NCI-H2227 (cell line): ENCODE results near the gene RAD9A.
A peak's percentile ranks its signal among the peaks of the same experiment; 100 is the strongest.

ENCODE experiments used
- DNase-seq: peaks from one replicate; lab custom pipeline; 2025; ENCODE audit not compliant: unreplicated experiment; lab: John Stamatoyannopoulos, UW

RAD9A gene

GRCh38 chr11:67356864-67357561 lies 34.8 kb upstream of the RAD9A start:
- DNase-seq = peak; percentile 83

GRCh38 chr11:67357831-67358670 lies 33.7 kb upstream of the RAD9A start:
- no peak for DNase-seq

GRCh38 chr11:67364169-67364568 lies 27.6 kb upstream of the RAD9A start:
- no peak for DNase-seq

GRCh38 chr11:67364783-67365722 lies 26.7 kb upstream of the RAD9A start:
- no peak for DNase-seq

GRCh38 chr11:67365736-67366444 lies 25.9 kb upstream of the RAD9A start:
- no peak for DNase-seq

GRCh38 chr11:67366546-67366945 lies 25.2 kb upstream of the RAD9A start:
- no peak for DNase-seq

- DNase-seq = no peak
Observed at GRCh38 chr11:67366961-67367760, 24.6 kb upstream of the RAD9A start.

GRCh38 chr11:67367761-67368227 lies 24.0 kb upstream of the RAD9A start:
- no peak for DNase-seq

- no peak for DNase-seq
Observed at GRCh38 chr11:67368621-67369020, 23.2 kb upstream of the RAD9A start.

- DNase-seq = no peak
Observed at GRCh38 chr11:67369275-67369674, 22.5 kb upstream of the RAD9A start.

GRCh38 chr11:67369801-67370284 lies 21.9 kb upstream of the RAD9A start:
- no peak for DNase-seq

- DNase-seq = no peak
Observed at GRCh38 chr11:67370351-67371076, 21.3 kb upstream of the RAD9A start.

GRCh38 chr11:67371189-67371910 lies 20.4 kb upstream of the RAD9A start:
- no peak for DNase-seq

- no peak for DNase-seq
Observed at GRCh38 chr11:67371911-67372320, 19.9 kb upstream of the RAD9A start.

GRCh38 chr11:67372321-67372992 lies 19.3 kb upstream of the RAD9A start:
- DNase-seq = no peak

- peak; percentile 59 for DNase-seq
Observed at GRCh38 chr11:67372993-67373647, 18.7 kb upstream of the RAD9A start, which contains the start of gene CLCF1. CLCF1 (minus strand) TSS chr11:67373598; CDS start chr11:67373539, 59 bp downstream.
